Epithelial cell of esophagus (primary cell): ENCODE data around the gene CEP350.

Source experiments
- DNase-seq: peaks from one replicate; pipeline ENCODE4 v3.0.0; 2010; ENCODE audit warnings: low read depth
- H3K4me3 ChIP-seq: 2 replicates; pipeline ENCODE4 v1.5.1; 2011; ENCODE audit warnings: mild to moderate bottlenecking, low read length, control low read depth
- TF ChIP-seq, protein P1 (sequence below): IDR thresholded peaks from 2 replicates; pipeline ENCODE4 v1.5.1; 2011; ENCODE audit warnings: low read depth, mild to moderate bottlenecking, low read length, control low read depth, inconsistent platforms; ENCODE audit not compliant: insufficient read depth; ENCODE audit errors: missing control alignments

Gene CEP350

DNA sequence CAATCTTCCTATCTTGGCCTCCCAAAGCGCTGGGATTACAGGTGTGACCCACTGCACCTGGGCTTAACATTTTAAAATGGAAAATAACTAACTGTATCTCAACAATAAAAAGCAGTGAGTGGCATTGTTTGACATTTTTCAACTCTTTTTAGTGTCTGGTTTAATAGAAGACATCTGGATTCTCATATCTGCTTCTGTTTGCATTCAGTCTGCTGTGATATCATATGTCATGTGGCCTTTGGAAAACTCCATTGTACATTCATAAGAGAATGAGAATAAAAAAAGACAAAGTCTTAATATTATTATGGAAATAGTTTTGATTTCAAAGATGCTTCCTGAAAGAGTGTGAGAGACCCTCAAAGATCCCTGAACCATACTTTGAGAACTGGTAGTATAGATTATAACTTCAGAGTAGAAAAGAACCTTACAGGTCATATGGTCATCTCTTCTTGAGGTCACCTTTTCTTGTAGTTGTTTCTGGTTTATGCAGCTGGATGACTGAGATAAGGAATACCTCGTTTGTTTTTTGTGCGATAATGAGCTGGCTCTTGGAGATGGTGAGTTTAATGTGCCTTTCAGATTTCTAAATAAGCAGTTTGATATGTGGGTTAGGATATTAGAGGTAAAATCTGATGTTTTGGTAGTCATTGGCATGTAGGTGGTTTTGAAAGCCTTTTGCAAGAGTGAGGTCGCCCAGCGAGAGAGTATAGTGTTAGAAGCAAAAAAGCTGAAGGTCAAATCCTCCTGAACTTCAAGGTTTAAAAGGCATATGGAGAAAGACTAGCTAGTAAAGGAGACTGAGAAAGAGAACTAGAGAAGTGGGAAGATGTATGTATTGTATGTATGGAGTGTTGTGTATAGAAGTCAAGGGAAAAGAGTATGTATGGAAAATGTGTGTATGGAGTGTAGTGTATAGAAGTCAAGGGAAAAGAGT, 17.2 kb downstream of the CEP350 start:
- DNase-seq: no peak
- no peak overlapping the region for H3K4me3 ChIP-seq
- TF ChIP-seq, protein P1, sequence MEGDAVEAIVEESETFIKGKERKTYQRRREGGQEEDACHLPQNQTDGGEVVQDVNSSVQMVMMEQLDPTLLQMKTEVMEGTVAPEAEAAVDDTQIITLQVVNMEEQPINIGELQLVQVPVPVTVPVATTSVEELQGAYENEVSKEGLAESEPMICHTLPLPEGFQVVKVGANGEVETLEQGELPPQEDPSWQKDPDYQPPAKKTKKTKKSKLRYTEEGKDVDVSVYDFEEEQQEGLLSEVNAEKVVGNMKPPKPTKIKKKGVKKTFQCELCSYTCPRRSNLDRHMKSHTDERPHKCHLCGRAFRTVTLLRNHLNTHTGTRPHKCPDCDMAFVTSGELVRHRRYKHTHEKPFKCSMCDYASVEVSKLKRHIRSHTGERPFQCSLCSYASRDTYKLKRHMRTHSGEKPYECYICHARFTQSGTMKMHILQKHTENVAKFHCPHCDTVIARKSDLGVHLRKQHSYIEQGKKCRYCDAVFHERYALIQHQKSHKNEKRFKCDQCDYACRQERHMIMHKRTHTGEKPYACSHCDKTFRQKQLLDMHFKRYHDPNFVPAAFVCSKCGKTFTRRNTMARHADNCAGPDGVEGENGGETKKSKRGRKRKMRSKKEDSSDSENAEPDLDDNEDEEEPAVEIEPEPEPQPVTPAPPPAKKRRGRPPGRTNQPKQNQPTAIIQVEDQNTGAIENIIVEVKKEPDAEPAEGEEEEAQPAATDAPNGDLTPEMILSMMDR: no peak

DNA sequence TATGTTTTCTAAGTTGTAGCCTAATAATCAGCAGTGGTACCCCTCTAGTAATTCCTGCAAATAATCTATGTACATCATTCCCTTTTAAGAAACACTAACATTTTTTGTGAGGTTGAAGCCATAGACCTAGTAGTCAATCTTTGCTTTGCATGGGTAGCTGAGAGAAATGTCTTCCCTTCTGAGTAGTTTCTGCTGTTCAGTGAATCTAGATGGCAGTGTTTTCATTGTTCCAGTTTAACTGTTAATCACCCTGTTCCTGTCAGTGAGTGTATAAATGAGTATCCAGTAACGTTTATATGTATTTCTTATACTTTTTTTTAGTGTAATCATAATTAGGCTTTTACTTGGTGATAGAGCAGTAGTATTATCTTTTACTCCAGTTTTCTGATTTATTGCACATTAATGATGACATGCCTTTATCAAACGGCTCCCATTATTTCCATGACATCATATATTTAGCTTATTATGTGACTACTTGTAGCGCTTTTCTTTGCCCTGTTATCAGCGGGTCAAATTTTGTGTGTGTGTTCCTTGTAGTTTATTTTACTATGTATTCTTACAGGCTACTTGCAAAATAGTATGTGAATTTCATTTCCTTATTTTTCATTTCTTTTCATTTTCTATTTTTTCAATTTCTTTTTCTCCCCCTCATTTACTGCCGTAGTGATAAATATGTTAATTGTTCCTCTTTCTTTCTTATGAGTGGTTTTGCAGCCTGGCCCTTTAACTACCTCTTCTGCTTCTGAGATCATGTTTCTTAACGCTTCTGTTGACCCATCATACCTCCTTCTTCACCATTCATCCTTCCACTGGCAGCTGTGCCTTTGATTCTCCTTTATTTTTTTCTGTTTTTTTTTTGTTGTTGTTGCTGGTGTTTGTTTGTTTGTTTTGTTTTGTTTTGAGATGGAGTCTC, 18.8 kb downstream of the CEP350 start:
- H3K4me3 ChIP-seq: no peak overlapping the region
- no peak for DNase-seq
- TF ChIP-seq, protein P1: no peak

DNA sequence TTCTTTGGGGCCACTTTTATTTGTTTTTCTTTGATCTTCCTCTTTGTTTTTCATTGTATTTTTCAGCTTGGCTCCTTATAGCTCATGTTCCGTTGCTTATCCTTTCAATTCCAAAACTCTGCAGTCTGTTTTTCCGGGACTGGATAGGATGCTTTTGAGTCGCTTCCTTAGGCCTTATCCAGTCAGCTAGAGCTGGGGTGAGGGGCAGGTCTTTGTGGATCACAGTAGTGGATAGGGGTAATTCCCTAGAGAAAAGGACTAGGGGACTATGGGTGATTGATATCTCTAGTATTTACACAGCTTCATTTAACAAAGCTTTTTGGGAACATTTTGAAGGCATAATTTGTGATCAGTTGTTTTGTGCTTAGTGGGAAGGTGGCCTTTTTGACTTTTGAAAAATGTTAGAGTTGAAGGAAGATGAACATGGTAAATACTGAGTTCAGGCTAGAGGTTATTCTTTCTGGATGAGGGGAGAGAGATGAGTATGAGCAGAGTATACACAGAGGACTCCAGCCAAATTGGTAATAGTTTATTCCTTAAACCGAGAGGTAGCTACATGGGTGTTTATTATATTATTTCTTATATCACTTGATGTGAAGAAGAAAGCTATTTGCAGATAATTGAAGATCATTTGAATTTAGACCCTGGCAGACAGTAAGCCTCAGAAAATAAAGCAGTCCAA, 22.5 kb downstream of the CEP350 start:
- TF ChIP-seq, protein P1: no peak
- no peak for DNase-seq
- no peak overlapping the region for H3K4me3 ChIP-seq

DNA sequence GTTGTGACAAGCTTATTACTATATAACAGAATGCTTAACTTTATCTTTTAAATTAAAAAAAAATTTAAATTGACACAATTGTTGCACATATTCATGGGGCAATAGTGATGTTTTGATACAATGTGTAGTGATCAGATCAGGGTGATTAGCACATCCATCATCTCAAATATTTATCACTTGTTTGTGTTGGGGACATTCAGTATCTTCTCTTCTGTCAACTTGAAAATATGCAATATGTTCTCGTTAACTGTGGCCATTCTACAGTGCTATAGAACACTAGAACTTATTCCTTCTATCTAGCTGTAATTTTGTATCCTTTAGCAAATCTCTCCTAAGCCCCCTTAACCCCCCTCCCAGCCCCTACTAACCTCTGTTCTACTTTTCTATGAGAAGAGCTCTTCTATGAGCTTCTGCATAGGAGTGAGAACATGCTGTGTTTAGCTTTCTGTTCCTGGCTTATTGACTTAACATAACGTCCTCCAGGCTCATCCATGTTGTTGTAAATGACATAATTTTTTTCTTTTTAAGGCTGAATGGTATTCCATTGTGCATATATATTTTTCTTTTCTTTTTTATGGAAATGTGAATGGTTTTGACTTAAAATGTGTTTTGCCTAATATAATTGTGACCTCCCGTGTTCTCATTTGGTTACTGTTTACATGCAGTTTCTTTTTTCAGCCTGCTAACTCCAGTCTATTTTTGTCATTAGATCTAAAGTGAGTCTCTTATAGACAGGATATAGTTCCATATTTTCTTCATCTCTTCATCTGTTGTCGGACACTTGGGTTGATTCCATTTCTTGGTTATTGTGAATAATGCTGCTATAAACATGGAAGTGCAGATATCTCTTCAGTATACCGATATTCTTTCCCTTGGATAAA, 23.8 kb downstream of the CEP350 start:
- DNase-seq: no peak
- no peak overlapping the region for H3K4me3 ChIP-seq
- TF ChIP-seq, protein P1: no peak

DNA sequence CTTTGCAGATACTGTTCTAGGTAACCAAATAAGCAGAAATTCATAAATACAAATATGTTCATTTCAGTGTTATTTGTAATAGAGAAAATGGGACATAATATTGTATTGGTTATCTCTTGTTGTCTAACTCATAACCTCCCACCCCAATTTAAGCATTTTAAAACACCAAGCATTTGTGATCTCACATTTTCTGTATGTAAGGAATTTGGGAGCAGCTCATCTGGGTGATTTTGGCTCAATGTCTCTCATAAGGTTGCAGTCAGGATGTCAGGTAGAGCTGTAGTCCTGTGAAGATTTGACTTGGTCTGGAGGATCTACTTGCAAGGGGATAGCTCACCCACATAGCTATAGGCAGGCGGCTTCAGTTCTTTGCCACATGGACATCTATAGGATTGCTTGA, 29.5 kb downstream of the CEP350 start:
- TF ChIP-seq, protein P1: no peak
- no peak for DNase-seq
- no peak overlapping the region for H3K4me3 ChIP-seq

DNA sequence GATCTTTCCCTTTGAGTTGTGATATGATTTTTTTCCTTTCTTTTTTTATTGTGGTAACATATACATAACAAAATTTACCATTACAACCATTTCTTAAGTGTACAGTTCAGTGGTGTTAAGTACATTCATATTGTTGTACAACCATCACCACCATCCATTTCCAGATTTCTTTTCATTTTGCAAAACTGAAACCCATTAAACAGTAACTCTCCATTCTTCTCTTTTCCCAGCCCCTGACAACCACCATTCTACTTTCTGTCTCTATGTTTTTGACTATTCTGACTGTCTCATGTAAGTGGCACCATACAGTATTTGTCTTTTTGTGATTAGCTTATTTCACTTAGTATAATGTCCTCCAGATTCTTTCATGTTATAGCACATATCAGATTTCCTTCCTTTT, 30.3 kb downstream of the CEP350 start:
- no peak for DNase-seq
- TF ChIP-seq, protein P1: no peak
- no peak overlapping the region for H3K4me3 ChIP-seq
